Measurements from ENCODE around the gene DNAJB2.

GRCh38 chr2:219300022-219300421, 20.9 kb downstream of the DNAJB2 start:
- no peak for TF ChIP-seq CTCF (IDR thresholded peaks at IDR 0.05)
- no peak for TF ChIP-seq POLR2A (IDR thresholded peaks at IDR 0.05)
- no peak for TF ChIP-seq POLR2AphosphoS5 (IDR thresholded peaks at IDR 0.05; ENCODE audit: insufficient read depth in 1 of 2, low read depth in 1 of 2)

Data from vagina (tissue), 2 donors.